Neural cell (in vitro differentiated cells): Measurements from ENCODE around the gene SBDS. TPM values are rescaled to one million over a fixed set of nuclear protein-coding genes. Genes with fewer than 3 reads are reported as not detected.
"Not testable (repeated sequence)": the region's sequence is repeated elsewhere in the genome, so short reads cannot be mapped to it uniquely, and the experiment has no call there.

Experiments
- H2AFZ ChIP-seq: fragments of 200-600, 300-800 bp; sonication (generic), shearing (Covaris generic); 2 replicates; pipeline ENCODE4 v1.6.0; 2014; ENCODE audit warnings: low read depth, mild to moderate bottlenecking, antibody characterized with exemption, low read length, moderate library complexity
- H3F3A ChIP-seq: fragments of 200-600 bp; shearing (Covaris generic); 2 replicates; pipeline ENCODE4 v1.6.1; 2016; ENCODE audit warnings: mild to moderate bottlenecking, moderate library complexity, mixed read lengths, antibody characterized with exemption, low read length; ENCODE audit not compliant: insufficient read depth, poor library complexity, severe bottlenecking
- H3K27ac ChIP-seq: fragments of 200-600, 300-800 bp; sonication (generic), shearing (Covaris generic); 2 replicates; pipeline ENCODE4 v1.5.1; 2014; ENCODE audit warnings: mild to moderate bottlenecking, low read length, moderate library complexity
- H3K27me3 ChIP-seq: fragments of 300-800, 200-600 bp; sonication (generic), shearing (Covaris generic); 2 replicates; pipeline ENCODE4 v1.6.0; 2014; ENCODE audit warnings: mild to moderate bottlenecking, low read depth, low read length, moderate library complexity; ENCODE audit not compliant: insufficient read depth
- H3K36me3 ChIP-seq: fragments of 300-800, 200-600 bp; sonication (generic), shearing (Covaris generic); 2 replicates; pipeline ENCODE4 v1.5.1; 2014; ENCODE audit warnings: mild to moderate bottlenecking, antibody characterized with exemption, low read length, moderate library complexity; ENCODE audit not compliant: insufficient read depth
- H3K4me2 ChIP-seq: fragments of 300-800, 200-600 bp; sonication (generic), shearing (Covaris generic); 2 replicates; pipeline ENCODE4 v1.6.0; 2014; ENCODE audit warnings: mild to moderate bottlenecking, low read length
- H3K4me3 ChIP-seq: fragments of 300-800, 200-600 bp; sonication (generic), shearing (Covaris generic); 2 replicates; pipeline ENCODE4 v1.5.1; 2014; ENCODE audit warnings: mild to moderate bottlenecking, low read length, moderate library complexity
- H3K79me2 ChIP-seq: fragments of 200-600 bp; shearing (Covaris generic); replicated peaks from 2 replicates; pipeline ENCODE4 v1.6.0; 2014; ENCODE audit warnings: mild to moderate bottlenecking, low read length, moderate library complexity; ENCODE audit not compliant: insufficient read depth
- H3K9ac ChIP-seq: fragments of 300-800, 200-600 bp; sonication (generic), shearing (Covaris generic); 2 replicates; pipeline ENCODE4 v1.6.1; 2016; ENCODE audit warnings: mild to moderate bottlenecking, low read length, mixed read lengths
- H3K9me2 ChIP-seq: fragments of 200-600 bp; shearing (Covaris generic); 2 replicates; pipeline ENCODE4 v1.6.1; 2016; ENCODE audit warnings: mild to moderate bottlenecking, low read length, mixed read lengths; ENCODE audit not compliant: insufficient read depth
- H3K9me3 ChIP-seq: fragments of 200-600, 300-800 bp; sonication (generic), shearing (Covaris generic); 2 replicates; pipeline ENCODE4 v1.6.1; 2016; ENCODE audit warnings: mild to moderate bottlenecking, mixed run types, low read length, moderate library complexity, mixed read lengths
- H4K20me1 ChIP-seq: fragments of 200-600 bp; shearing (Covaris generic); 2 replicates; pipeline ENCODE4 v1.6.1; 2016; ENCODE audit warnings: mild to moderate bottlenecking, mixed run types; ENCODE audit not compliant: insufficient read depth
- EP300 ChIP-seq: fragments of 450-650 bp; conservative IDR thresholded peaks from 2 replicates; pipeline ENCODE4 v1.6.1; 2014; ENCODE audit warnings: antibody characterized with exemption, mild to moderate bottlenecking, moderate library complexity; ENCODE audit not compliant: poor library complexity, severe bottlenecking
- EZH2 ChIP-seq: fragments of 200-600, 300-800 bp; shearing (Covaris generic), sonication (generic); IDR thresholded peaks from 2 replicates; pipeline ENCODE4 v1.6.1; 2014; ENCODE audit warnings: antibody characterized with exemption, low read length, borderline replicate concordance, mild to moderate bottlenecking; ENCODE audit not compliant: insufficient read depth, poor library complexity, severe bottlenecking
- MXI1 ChIP-seq: fragments of 450-650 bp; conservative IDR thresholded peaks from 2 replicates; pipeline ENCODE4 v1.6.1; 2014; ENCODE audit warnings: antibody characterized with exemption, mild to moderate bottlenecking; ENCODE audit not compliant: poor library complexity, severe bottlenecking
- POLR2AphosphoS5 ChIP-seq: IDR thresholded peaks from 2 replicates; pipeline ENCODE4 v1.6.1; 2012
- RAD21 ChIP-seq: fragments of 450-650 bp; conservative IDR thresholded peaks from 2 replicates; pipeline ENCODE4 v1.6.1; 2014; ENCODE audit warnings: antibody characterized with exemption, mild to moderate bottlenecking, moderate library complexity
- SMC3 ChIP-seq: fragments of 450-650 bp; conservative IDR thresholded peaks from 2 replicates; pipeline ENCODE4 v1.6.1; 2014; ENCODE audit warnings: antibody characterized with exemption, mild to moderate bottlenecking, moderate library complexity; ENCODE audit not compliant: poor library complexity
- TAF1 ChIP-seq: IDR thresholded peaks from 2 replicates; pipeline ENCODE4 v1.6.1; 2012; ENCODE audit warnings: low read depth
- polyA plus RNA-seq: library from polyadenylated mRNA; depleted of rRNA; stranded (reverse); fragments of >200 nt; gene quantifications from 2 replicates; pipeline ENCODE4 v1.2.3, GENCODE V29; 2014
- TF ChIP-seq, protein P1 (sequence below): fragments of 450-650 bp; IDR thresholded peaks from 2 replicates; pipeline ENCODE4 v1.5.1; 2014; ENCODE audit warnings: antibody characterized with exemption, mild to moderate bottlenecking, moderate library complexity; ENCODE audit not compliant: poor library complexity, severe bottlenecking
- TF ChIP-seq, protein P2 (sequence below): IDR thresholded peaks from 2 replicates; pipeline ENCODE4 v1.6.1; 2012; ENCODE audit warnings: borderline replicate concordance

The SBDS gene
- polyA plus RNA-seq, 1 donor from 2014 or later, result 91.1 TPM

- Histone ChIP-seq H3F3A (no peaks in the 10 kb centered on the region), H2AFZ (no peak overlapping the region), H3K4me2 (no peak overlapping the region), H3K27ac (no peak overlapping the region), H3K9me3 (no peaks in the 10 kb centered on the region), H3K9ac (no peak overlapping the region), H3K36me3 (no peaks in the 10 kb centered on the region), H3K27me3 (no peaks in the 10 kb centered on the region), H3K79me2 (no peaks in the 10 kb centered on the region), H3K9me2 (no peaks in the 10 kb centered on the region), H3K4me3 (no peak overlapping the region), H4K20me1 (no peaks in the 10 kb centered on the region)
- TF ChIP-seq RAD21 (no peak), EZH2 (no peak), SMC3 (no peak), EP300 (no peak), POLR2AphosphoS5 (no peak)
- TF ChIP-seq, protein P1, sequence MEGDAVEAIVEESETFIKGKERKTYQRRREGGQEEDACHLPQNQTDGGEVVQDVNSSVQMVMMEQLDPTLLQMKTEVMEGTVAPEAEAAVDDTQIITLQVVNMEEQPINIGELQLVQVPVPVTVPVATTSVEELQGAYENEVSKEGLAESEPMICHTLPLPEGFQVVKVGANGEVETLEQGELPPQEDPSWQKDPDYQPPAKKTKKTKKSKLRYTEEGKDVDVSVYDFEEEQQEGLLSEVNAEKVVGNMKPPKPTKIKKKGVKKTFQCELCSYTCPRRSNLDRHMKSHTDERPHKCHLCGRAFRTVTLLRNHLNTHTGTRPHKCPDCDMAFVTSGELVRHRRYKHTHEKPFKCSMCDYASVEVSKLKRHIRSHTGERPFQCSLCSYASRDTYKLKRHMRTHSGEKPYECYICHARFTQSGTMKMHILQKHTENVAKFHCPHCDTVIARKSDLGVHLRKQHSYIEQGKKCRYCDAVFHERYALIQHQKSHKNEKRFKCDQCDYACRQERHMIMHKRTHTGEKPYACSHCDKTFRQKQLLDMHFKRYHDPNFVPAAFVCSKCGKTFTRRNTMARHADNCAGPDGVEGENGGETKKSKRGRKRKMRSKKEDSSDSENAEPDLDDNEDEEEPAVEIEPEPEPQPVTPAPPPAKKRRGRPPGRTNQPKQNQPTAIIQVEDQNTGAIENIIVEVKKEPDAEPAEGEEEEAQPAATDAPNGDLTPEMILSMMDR, result no peak
Measured at GRCh38 chr7:66970310-66970709, 25.1 kb downstream of the SBDS start.

GRCh38 chr7:66969001-66969400 lies 26.4 kb downstream of the SBDS start:
- not testable (repeated sequence) for H3K9me2 ChIP-seq, H3F3A ChIP-seq, H3K36me3 ChIP-seq, H3K27ac ChIP-seq, H2AFZ ChIP-seq, H3K79me2 ChIP-seq, H3K9me3 ChIP-seq, H3K4me3 ChIP-seq, H3K27me3 ChIP-seq, H4K20me1 ChIP-seq, H3K9ac ChIP-seq, H3K4me2 ChIP-seq

DNA sequence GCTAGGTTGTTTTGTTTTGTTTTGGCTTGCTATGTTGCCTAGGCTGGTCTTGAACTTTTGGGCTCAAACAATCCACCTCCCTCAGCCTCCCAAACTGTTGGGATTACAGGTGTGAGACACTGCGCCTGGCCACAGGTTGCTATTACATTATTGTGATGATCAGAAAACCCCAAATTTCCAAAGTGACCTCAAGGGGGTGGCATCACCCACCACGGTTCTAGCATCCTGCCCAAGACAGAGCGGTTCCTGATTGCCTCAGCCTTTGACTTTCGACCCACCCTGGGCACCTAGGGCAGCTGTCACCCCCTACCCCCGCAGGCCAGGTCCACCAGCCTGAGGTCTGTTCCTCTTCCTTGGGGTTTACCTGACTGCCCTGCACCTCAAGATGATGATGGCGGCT lies 28.4 kb downstream of the SBDS start:
- no peak overlapping the region for H3K9ac ChIP-seq
- no peaks in the 10 kb centered on the region for H3K9me3 ChIP-seq
- H3K27ac ChIP-seq, result no peak overlapping the region
- H3K27me3 ChIP-seq, result no peaks in the 10 kb centered on the region
- H3F3A ChIP-seq, result no peaks in the 10 kb centered on the region
- no peak overlapping the region for H3K4me2 ChIP-seq
- no peaks in the 10 kb centered on the region for H4K20me1 ChIP-seq
- TF ChIP-seq POLR2AphosphoS5 (no peak), TAF1 (no peak), SMC3 (no peak), EP300 (no peak), RAD21 (no peak), EZH2 (no peak), MXI1 (no peak)
- TF ChIP-seq, protein P1, result no peak
- TF ChIP-seq, protein P2, sequence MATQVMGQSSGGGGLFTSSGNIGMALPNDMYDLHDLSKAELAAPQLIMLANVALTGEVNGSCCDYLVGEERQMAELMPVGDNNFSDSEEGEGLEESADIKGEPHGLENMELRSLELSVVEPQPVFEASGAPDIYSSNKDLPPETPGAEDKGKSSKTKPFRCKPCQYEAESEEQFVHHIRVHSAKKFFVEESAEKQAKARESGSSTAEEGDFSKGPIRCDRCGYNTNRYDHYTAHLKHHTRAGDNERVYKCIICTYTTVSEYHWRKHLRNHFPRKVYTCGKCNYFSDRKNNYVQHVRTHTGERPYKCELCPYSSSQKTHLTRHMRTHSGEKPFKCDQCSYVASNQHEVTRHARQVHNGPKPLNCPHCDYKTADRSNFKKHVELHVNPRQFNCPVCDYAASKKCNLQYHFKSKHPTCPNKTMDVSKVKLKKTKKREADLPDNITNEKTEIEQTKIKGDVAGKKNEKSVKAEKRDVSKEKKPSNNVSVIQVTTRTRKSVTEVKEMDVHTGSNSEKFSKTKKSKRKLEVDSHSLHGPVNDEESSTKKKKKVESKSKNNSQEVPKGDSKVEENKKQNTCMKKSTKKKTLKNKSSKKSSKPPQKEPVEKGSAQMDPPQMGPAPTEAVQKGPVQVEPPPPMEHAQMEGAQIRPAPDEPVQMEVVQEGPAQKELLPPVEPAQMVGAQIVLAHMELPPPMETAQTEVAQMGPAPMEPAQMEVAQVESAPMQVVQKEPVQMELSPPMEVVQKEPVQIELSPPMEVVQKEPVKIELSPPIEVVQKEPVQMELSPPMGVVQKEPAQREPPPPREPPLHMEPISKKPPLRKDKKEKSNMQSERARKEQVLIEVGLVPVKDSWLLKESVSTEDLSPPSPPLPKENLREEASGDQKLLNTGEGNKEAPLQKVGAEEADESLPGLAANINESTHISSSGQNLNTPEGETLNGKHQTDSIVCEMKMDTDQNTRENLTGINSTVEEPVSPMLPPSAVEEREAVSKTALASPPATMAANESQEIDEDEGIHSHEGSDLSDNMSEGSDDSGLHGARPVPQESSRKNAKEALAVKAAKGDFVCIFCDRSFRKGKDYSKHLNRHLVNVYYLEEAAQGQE, result no peak
- H3K9me2 ChIP-seq, result no peaks in the 10 kb centered on the region
- no peaks in the 10 kb centered on the region for H3K79me2 ChIP-seq
- no peaks in the 10 kb centered on the region for H3K36me3 ChIP-seq
- H2AFZ ChIP-seq, result no peak overlapping the region
- no peak overlapping the region for H3K4me3 ChIP-seq
